Prostate gland (tissue), 2 donors: Measurements from ENCODE around the gene ANO2.

Source experiments
- CTCF ChIP-seq, 4 experiments: fragments of 200-600 bp in 2 of 4; fragments of 450-650 bp in 2 of 4; sonication (generic) in 2 of 4; IDR thresholded peaks; 1 replicate in 3 of 4; 2 replicates in 1 of 4; pipeline ENCODE4 v1.5.1; 2016 to 2019; ENCODE audit warnings: antibody characterized with exemption in 4 of 4, mild to moderate bottlenecking in 2 of 4, moderate library complexity in 2 of 4
- POLR2A ChIP-seq: fragments of 450-650 bp; IDR thresholded peaks from one replicate; pipeline ENCODE4 v1.6.1; 2016; ENCODE audit warnings: antibody characterized with exemption, mild to moderate bottlenecking
- POLR2AphosphoS5 ChIP-seq: sonication (generic); formaldehyde crosslinking; IDR thresholded peaks from one replicate; pipeline ENCODE4 v1.6.1; 2017; ENCODE audit warnings: antibody characterized with exemption

GRCh38 chr12:5633106-5633505, 312.0 kb downstream of the ANO2 start:
- TF ChIP-seq CTCF (IDR thresholded peaks at IDR 0.05) (no peak), POLR2AphosphoS5 (no peak), POLR2A (no peak)
